Liver (tissue), 3 donors: ENCODE results near the gene DPT.

Source experiments
- JUND ChIP-seq, 2 donors: IDR thresholded peaks; 2 replicates each; pipeline ENCODE4 v1.6.1; 2016; ENCODE audit warnings: antibody characterized with exemption in 2 of 2
- YY1 ChIP-seq: IDR thresholded peaks from 2 replicates; pipeline ENCODE4 v1.6.1; 2016; ENCODE audit warnings: antibody characterized with exemption, mild to moderate bottlenecking
- TF ChIP-seq, protein P1 (sequence below): fragments of 150-350 bp; IDR thresholded peaks from 2 replicates; pipeline ENCODE4 v1.5.1; 2017; ENCODE audit warnings: improper control_type of control experiment, low read depth, low read length; ENCODE audit not compliant: missing input control
- TF ChIP-seq, protein P2 (sequence below): IDR thresholded peaks from 2 replicates; pipeline ENCODE4 v1.6.1; 2016; ENCODE audit warnings: antibody characterized with exemption, mild to moderate bottlenecking
- TF ChIP-seq, protein P3 (sequence below): IDR thresholded peaks from 2 replicates; pipeline ENCODE4 v1.6.1; 2016; ENCODE audit warnings: antibody characterized with exemption
- donor health status: healthy.
- donor health status: healthy.

DNA sequence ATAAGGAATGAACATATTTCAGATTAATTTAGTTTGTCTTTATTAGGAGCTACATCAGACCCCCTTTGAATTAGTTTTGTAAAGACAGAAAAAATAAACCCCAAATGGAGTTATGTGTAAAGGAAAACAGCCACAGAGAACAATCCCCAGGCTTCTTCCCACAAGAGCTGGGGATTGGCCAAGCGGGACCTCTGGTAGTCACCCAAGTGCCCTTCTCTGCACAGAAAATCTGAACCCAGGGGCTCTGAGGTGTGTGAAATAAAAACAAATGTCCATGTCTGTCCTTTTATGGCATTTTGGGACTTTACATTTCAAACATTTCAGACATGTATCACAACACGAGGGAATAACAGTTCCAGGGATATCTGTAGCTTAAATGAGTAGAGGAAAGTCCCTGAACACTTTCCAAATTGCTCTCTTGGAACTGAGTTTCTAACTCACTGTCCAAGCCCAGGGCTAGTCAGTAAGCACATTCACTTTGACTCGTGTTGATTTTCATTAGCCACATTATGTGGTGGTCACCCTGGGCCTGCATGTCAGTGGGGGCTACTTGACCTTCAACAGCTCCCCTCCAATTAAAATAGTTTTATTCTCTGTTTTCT is 22.5 kb downstream of the DPT start:
- TF ChIP-seq, protein P1, sequence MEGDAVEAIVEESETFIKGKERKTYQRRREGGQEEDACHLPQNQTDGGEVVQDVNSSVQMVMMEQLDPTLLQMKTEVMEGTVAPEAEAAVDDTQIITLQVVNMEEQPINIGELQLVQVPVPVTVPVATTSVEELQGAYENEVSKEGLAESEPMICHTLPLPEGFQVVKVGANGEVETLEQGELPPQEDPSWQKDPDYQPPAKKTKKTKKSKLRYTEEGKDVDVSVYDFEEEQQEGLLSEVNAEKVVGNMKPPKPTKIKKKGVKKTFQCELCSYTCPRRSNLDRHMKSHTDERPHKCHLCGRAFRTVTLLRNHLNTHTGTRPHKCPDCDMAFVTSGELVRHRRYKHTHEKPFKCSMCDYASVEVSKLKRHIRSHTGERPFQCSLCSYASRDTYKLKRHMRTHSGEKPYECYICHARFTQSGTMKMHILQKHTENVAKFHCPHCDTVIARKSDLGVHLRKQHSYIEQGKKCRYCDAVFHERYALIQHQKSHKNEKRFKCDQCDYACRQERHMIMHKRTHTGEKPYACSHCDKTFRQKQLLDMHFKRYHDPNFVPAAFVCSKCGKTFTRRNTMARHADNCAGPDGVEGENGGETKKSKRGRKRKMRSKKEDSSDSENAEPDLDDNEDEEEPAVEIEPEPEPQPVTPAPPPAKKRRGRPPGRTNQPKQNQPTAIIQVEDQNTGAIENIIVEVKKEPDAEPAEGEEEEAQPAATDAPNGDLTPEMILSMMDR, result no peak
- TF ChIP-seq YY1 (no peak), JUND (IDR thresholded peaks at IDR 0.05) (no peak)
- TF ChIP-seq, protein P2, sequence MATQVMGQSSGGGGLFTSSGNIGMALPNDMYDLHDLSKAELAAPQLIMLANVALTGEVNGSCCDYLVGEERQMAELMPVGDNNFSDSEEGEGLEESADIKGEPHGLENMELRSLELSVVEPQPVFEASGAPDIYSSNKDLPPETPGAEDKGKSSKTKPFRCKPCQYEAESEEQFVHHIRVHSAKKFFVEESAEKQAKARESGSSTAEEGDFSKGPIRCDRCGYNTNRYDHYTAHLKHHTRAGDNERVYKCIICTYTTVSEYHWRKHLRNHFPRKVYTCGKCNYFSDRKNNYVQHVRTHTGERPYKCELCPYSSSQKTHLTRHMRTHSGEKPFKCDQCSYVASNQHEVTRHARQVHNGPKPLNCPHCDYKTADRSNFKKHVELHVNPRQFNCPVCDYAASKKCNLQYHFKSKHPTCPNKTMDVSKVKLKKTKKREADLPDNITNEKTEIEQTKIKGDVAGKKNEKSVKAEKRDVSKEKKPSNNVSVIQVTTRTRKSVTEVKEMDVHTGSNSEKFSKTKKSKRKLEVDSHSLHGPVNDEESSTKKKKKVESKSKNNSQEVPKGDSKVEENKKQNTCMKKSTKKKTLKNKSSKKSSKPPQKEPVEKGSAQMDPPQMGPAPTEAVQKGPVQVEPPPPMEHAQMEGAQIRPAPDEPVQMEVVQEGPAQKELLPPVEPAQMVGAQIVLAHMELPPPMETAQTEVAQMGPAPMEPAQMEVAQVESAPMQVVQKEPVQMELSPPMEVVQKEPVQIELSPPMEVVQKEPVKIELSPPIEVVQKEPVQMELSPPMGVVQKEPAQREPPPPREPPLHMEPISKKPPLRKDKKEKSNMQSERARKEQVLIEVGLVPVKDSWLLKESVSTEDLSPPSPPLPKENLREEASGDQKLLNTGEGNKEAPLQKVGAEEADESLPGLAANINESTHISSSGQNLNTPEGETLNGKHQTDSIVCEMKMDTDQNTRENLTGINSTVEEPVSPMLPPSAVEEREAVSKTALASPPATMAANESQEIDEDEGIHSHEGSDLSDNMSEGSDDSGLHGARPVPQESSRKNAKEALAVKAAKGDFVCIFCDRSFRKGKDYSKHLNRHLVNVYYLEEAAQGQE, result no peak
- TF ChIP-seq, protein P3, sequence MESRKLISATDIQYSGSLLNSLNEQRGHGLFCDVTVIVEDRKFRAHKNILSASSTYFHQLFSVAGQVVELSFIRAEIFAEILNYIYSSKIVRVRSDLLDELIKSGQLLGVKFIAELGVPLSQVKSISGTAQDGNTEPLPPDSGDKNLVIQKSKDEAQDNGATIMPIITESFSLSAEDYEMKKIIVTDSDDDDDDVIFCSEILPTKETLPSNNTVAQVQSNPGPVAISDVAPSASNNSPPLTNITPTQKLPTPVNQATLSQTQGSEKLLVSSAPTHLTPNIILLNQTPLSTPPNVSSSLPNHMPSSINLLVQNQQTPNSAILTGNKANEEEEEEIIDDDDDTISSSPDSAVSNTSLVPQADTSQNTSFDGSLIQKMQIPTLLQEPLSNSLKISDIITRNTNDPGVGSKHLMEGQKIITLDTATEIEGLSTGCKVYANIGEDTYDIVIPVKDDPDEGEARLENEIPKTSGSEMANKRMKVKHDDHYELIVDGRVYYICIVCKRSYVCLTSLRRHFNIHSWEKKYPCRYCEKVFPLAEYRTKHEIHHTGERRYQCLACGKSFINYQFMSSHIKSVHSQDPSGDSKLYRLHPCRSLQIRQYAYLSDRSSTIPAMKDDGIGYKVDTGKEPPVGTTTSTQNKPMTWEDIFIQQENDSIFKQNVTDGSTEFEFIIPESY, result no peak
